Endodermal cell (in vitro differentiated cells): ENCODE data around the gene S100PBP. TPM values are rescaled to one million over a fixed set of nuclear protein-coding genes. Genes with fewer than 3 reads are reported as not detected.

Source experiments
- DNase-seq: peaks from one replicate; pipeline ENCODE4 v3.0.0-alpha.2; 2017
- H3K27ac ChIP-seq: 2 replicates; pipeline ENCODE4 v1.5.1; 2013; ENCODE audit warnings: mild to moderate bottlenecking, low read depth, low read length, moderate library complexity
- H3K27me3 ChIP-seq: 2 replicates; pipeline ENCODE4 v1.6.1; 2013; ENCODE audit warnings: mild to moderate bottlenecking, low read length, moderate library complexity; ENCODE audit not compliant: insufficient read depth, control insufficient read depth, poor library complexity, severe bottlenecking
- H3K36me3 ChIP-seq: 2 replicates; pipeline ENCODE4 v1.7.0; 2013; ENCODE audit warnings: mild to moderate bottlenecking, low read length, moderate library complexity; ENCODE audit not compliant: control insufficient read depth, insufficient read depth
- H3K4me1 ChIP-seq: one replicate; pipeline ENCODE4 v1.7.0; 2013; ENCODE audit warnings: low read length; ENCODE audit not compliant: control insufficient read depth, insufficient read depth
- H3K4me3 ChIP-seq: 2 replicates; pipeline ENCODE4 v1.5.1; 2013; ENCODE audit warnings: mild to moderate bottlenecking, low read length, moderate library complexity
- H3K9ac ChIP-seq: 2 replicates; pipeline ENCODE4 v1.6.1; 2013; ENCODE audit warnings: mild to moderate bottlenecking, low read length, moderate library complexity; ENCODE audit not compliant: poor library complexity, severe bottlenecking; ENCODE audit errors: extremely low read depth
- H3K9me3 ChIP-seq: 2 replicates; pipeline ENCODE4 v1.6.1; 2013; ENCODE audit warnings: mild to moderate bottlenecking, low read length, moderate library complexity; ENCODE audit not compliant: control insufficient read depth
- H3K27ac Mint-ChIP-seq: 2 replicates; pipeline ENCODE4 v1.8.0; 2020; ENCODE audit warnings: mixed read lengths
- H3K27me3 Mint-ChIP-seq: 2 replicates; pipeline ENCODE4 v1.8.0; 2021; ENCODE audit warnings: mild to moderate bottlenecking, mixed read lengths; ENCODE audit not compliant: insufficient read depth
- H3K36me3 Mint-ChIP-seq: 2 replicates; pipeline ENCODE4 v1.8.0; 2020; ENCODE audit warnings: low read depth, mixed read lengths
- H3K4me1 Mint-ChIP-seq: 2 replicates; pipeline ENCODE4 v1.8.0; 2020; ENCODE audit warnings: mixed read lengths
- H3K4me3 Mint-ChIP-seq: 2 replicates; pipeline ENCODE4 v1.8.0; 2020; ENCODE audit warnings: mild to moderate bottlenecking, moderate library complexity, mixed read lengths
- H3K9me3 Mint-ChIP-seq: 2 replicates; pipeline ENCODE4 v1.8.0; 2020; ENCODE audit warnings: mild to moderate bottlenecking, mixed read lengths
- WGBS, 2 experiments: methylation state at CpG; one replicate each; pipeline versions ENCODE4 v1.1.5 to v1.1.7; 2013; ENCODE audit warnings: missing lambda C conversion rate in 2 of 2, mixed read lengths in 1 of 2; ENCODE audit not compliant: insufficient coverage in 1 of 2, insufficient read length in 1 of 2; 5-methylcytosine and 5-hydroxymethylcytosine counted together
- total RNA-seq, 2 donors: library from RNA; stranded (reverse); fragmentation: NEBNext Ultra II Directional in 1 of 2; extraction: Animal tissue kit (Norgen Biotek cat#: 25700) in 1 of 2; gene quantifications; 2 replicates in 1 of 2; 3 replicates in 1 of 2; pipeline ENCODE4 v1.2.1, GENCODE V29; 2021
- TF ChIP-seq, protein P1 (sequence below): fragments of 200-600 bp; sonication (generic); conservative IDR thresholded peaks from 2 replicates; pipeline ENCODE4 v1.5.0; 2021; ENCODE audit warnings: antibody characterized with exemption, mild to moderate bottlenecking

Gene S100PBP
- total RNA-seq, 2 donors from 2014 or later, result 91.4 to 112 TPM

DNA sequence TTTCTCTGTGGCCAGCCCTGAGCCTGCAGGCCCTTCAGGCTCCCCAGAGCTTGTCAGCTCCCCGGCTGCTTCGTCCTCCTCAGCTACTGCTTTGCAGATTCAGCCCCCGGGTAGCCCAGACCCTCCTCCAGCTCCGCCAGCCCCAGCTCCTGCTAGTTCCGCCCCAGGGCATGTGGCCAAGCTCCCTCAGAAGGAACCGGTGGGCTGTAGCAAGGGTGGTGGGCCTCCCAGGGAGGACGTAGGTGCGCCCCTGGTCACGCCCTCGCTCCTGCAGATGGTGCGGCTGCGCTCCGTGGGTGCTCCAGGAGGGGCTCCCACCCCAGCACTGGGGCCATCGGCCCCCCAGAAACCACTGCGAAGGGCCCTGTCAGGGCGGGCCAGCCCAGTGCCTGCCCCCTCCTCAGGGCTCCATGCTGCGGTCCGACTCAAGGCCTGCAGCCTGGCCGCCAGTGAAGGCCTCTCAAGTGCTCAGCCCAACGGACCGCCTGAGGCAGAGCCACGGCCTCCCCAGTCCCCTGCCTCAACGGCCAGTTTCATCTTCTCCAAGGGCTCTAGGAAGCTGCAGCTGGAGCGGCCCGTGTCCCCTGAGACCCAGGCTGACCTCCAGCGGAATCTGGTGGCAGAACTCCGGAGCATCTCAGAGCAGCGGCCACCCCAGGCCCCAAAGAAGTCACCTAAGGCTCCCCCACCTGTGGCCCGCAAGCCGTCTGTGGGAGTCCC, 45.7 kb upstream of the S100PBP start:
- peaks cover 20% of the 10 kb centered on the region for H3K4me1 ChIP-seq
- Mint-ChIP-seq H3K4me3 (no peak overlapping the region), H3K27ac (no peak overlapping the region), H3K27me3 (no peaks in the 10 kb centered on the region), H3K4me1 (peaks cover 29% of the 10 kb centered on the region), H3K9me3 (no peaks in the 10 kb centered on the region), H3K36me3 (peaks cover 50% of the 10 kb centered on the region)
- H3K9ac ChIP-seq, result no peak overlapping the region
- no peaks in the 10 kb centered on the region for H3K9me3 ChIP-seq
- H3K36me3 ChIP-seq, result peaks cover 66% of the 10 kb centered on the region
- H3K27me3 ChIP-seq, result no peaks in the 10 kb centered on the region
- no peak overlapping the region for H3K4me3 ChIP-seq
- H3K27ac ChIP-seq, result no peak overlapping the region
- peak; percentile 64 for DNase-seq
- WGBS, 2 experiments, result 93 to 95% methylated on average over 13 to 30 of the region's 30 CpGs
- TF ChIP-seq, protein P1, sequence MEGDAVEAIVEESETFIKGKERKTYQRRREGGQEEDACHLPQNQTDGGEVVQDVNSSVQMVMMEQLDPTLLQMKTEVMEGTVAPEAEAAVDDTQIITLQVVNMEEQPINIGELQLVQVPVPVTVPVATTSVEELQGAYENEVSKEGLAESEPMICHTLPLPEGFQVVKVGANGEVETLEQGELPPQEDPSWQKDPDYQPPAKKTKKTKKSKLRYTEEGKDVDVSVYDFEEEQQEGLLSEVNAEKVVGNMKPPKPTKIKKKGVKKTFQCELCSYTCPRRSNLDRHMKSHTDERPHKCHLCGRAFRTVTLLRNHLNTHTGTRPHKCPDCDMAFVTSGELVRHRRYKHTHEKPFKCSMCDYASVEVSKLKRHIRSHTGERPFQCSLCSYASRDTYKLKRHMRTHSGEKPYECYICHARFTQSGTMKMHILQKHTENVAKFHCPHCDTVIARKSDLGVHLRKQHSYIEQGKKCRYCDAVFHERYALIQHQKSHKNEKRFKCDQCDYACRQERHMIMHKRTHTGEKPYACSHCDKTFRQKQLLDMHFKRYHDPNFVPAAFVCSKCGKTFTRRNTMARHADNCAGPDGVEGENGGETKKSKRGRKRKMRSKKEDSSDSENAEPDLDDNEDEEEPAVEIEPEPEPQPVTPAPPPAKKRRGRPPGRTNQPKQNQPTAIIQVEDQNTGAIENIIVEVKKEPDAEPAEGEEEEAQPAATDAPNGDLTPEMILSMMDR, result no peak

GRCh38 chr1:32772281-32773017, 45.0 kb upstream of the S100PBP start:
- peaks cover 73% of the 10 kb centered on the region for H3K36me3 ChIP-seq
- TF ChIP-seq, protein P1, result no peak
- no peak overlapping the region for H3K9ac ChIP-seq
- no peak overlapping the region for H3K4me3 ChIP-seq
- 89% methylated on average over 4 to 10 of the region's 10 CpGs for WGBS, 2 experiments
- no peak overlapping the region for H3K27ac ChIP-seq
- peaks cover 16% of the 10 kb centered on the region for H3K4me1 ChIP-seq
- Mint-ChIP-seq H3K36me3 (peaks cover 51% of the 10 kb centered on the region), H3K9me3 (no peaks in the 10 kb centered on the region), H3K4me3 (no peak overlapping the region), H3K27me3 (no peaks in the 10 kb centered on the region), H3K27ac (no peak overlapping the region), H3K4me1 (peaks cover 24% of the 10 kb centered on the region)
- H3K27me3 ChIP-seq, result no peaks in the 10 kb centered on the region
- DNase-seq, result no peak
- H3K9me3 ChIP-seq, result no peaks in the 10 kb centered on the region

GRCh38 chr1:32773018-32773763, 44.3 kb upstream of the S100PBP start:
- peak; percentile 95 for DNase-seq
- H3K4me1 Mint-ChIP-seq, result peaks cover 24% of the 10 kb centered on the region
- peaks cover 55% of the 10 kb centered on the region for H3K36me3 Mint-ChIP-seq
- Histone ChIP-seq H3K9me3 (no peaks in the 10 kb centered on the region), H3K4me3 (no peak overlapping the region), H3K36me3 (peaks cover 74% of the 10 kb centered on the region), H3K4me1 (peaks cover 16% of the 10 kb centered on the region), H3K27me3 (no peaks in the 10 kb centered on the region), H3K27ac (no peak overlapping the region), H3K9ac (no peak overlapping the region)
- no peaks in the 10 kb centered on the region for H3K27me3 Mint-ChIP-seq
- WGBS, 2 experiments, result 56 to 61% methylated on average over 9 of the region's 9 CpGs
- H3K9me3 Mint-ChIP-seq, result no peaks in the 10 kb centered on the region
- TF ChIP-seq, protein P1, result peak; percentile 97
- no peak overlapping the region for H3K4me3 Mint-ChIP-seq
- H3K27ac Mint-ChIP-seq, result no peak overlapping the region
